Activated CD4-positive, CD25-positive, alpha-beta regulatory T cell treated with anti-CD3 and anti-CD28 coated beads, Interleukin-2, amount 50 U/mL, for 24 hours (primary cell): ENCODE results near the gene OPRM1.
A peak's percentile ranks its signal among the peaks of the same experiment; 100 is the strongest.

Experiments
- ATAC-seq, 2 donors: fragments of 150-1000 bp; cut with Tn5 transposase; one replicate each; pipeline ENCODE4 v1.10.0; 2021; ENCODE audit warnings: mild to moderate bottlenecking in 1 of 2, moderate library complexity in 1 of 2

The OPRM1 gene

GRCh38 chr6:154086510-154086909, 47.5 kb downstream of the OPRM1 start:
- no peak for ATAC-seq

- no peak for ATAC-seq
These were observed 53.4 kb downstream of the OPRM1 start for GRCh38 chr6:154092326-154092962.

GRCh38 chr6:154093231-154094044, 54.4 kb downstream of the OPRM1 start:
- ATAC-seq = no peak

DNA sequence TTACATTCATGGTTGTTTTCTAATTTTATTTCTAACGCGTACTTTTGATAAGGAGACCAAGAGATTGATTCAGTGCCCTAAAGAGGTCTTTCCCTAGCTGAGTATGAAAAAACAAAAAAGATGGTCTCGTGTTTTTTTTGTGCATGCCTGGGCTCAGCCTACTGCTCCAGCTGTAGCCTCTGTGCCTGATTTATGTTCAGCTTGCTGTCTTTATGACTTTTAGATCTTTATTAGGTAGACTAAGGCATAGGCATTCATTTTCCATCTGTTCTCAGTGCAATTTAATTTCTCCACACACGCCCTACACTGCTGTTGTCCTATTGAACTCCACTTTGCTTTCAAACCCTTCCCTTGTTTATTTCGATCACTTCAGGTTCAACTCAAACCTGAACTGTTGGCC, 56.5 kb downstream of the OPRM1 start:
- no peak for ATAC-seq

GRCh38 chr6:154096316-154096715, 57.3 kb downstream of the OPRM1 start:
- ATAC-seq = no peak

- no peak for ATAC-seq
These were observed 57.8 kb downstream of the OPRM1 start for GRCh38 chr6:154096834-154097233.

DNA sequence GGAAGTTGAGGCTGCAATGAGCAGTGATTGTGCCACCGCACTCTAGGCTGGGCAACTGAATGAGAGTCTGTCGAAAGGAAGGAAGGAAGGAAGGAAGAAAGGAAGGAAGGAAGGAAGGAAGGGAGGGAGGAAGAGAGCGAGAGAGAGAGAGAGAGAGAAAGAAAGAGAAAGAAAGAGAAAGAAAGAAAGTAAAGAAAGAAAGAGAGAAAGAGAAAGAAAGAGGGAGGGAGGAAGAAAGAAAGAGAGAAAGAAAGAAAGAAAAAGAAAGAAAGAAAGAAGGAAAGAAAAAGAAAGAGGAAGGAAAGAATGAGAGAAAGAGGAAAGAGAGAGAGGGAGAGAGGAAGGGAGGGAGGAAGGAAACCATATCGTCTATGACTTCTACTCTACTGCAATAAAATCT, 60.2 kb downstream of the OPRM1 start:
- no peak for ATAC-seq

DNA sequence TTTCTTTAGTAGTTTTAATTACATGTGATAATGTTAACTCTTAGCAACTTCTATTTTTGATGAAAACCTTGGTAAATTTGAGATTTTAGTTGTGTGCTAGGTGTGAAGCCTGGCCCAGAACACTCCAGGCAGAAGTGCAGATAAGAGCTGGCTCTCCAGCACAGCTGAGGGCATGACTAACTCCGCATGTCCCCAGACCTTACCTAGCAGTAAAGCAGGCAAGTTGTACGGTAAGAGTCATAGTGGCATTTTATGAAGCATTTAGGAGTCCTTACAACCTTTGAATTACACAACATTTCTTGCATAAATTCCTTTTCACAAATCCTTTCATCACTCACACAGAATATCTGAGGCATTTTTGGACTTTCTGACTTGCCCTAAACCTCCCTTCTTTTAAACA, 67.2 kb downstream of the OPRM1 start:
- no peak for ATAC-seq

DNA sequence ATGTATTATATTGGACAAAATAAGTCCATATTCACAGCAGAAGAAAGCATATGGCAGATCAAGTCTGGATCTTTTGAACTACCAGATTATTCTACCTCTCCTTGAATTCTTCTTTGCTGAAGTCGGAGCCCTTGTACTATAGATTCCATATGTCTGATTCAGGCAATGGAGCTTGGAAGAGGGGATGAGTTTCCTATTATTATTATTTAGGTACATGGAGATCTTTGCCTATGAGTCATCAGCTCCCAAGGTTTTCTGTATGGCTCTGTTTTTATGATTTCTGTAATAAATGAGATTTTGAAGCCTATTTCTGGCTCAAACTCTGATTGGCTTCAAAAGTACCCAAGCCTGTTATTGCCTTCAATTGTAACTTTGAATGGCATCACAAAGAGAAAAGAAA, 72.0 kb downstream of the OPRM1 start:
- no peak for ATAC-seq

GRCh38 chr6:154112181-154112809, 73.3 kb downstream of the OPRM1 start:
- ATAC-seq = peak in 1 of 2 donors; percentile 36

GRCh38 chr6:154113392-154113791, 74.4 kb downstream of the OPRM1 start:
- no peak for ATAC-seq

DNA sequence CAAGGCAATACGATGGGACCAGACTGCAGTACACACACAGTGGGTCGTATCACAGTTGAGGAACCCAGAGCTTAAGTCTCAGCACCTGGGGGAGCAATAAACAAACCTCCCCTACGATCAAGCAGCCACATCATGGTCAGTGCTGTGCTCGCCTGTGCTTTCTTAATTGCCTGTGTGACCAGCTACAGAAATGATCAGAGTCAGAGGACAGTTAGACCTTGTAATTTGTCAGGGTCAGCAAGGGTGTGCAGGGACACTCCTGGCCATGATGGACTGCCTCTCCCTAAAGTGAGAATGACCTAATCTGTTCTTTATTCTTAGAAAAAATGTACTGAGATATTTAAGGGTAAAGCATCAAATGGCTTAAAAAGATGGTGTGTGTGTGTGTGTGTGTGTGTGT, 78.4 kb downstream of the OPRM1 start:
- no peak for ATAC-seq

- no peak for ATAC-seq
These were observed 83.3 kb downstream of the OPRM1 start for GRCh38 chr6:154122195-154122925.

DNA sequence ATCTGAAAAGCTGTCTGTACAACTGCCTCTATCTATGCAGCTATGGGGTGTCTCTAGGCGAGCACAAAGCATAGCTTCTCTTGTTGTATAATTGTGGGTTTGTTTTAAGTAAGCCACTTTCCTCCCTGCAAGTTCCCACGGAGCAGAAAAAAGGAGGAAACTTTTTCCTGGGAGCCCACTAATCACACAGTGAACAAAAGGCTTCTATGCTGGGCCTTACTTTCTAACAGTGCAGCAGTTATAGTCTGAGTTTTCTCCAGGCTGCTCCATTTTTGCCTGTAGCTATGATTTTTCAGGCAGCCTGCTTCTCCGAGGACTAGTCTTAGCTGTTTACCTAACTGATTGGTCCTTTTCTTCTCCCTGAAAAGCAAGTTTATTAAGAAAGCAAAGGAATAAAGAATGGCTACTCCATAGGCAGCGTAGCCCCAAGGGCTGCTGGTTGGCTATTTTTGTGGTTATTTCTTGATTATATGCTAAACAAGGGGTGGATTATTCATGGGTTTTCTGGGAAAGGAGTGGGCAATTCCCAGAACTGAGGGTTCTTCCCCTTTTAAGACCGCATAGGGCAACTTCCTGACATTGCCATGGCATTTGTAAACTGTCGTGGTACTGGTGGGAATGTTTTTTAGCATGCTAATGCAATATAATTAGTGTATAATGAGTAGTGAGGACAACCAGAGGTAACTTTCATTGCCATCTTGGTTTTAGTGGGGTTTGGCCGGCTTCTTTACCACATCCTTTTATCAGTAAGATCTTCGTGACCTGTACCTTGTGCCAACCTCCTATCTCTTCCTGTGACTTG, 84.3 kb downstream of the OPRM1 start:
- ATAC-seq = no peak

GRCh38 chr6:154125421-154125820, 86.4 kb downstream of the OPRM1 start:
- ATAC-seq = no peak

DNA sequence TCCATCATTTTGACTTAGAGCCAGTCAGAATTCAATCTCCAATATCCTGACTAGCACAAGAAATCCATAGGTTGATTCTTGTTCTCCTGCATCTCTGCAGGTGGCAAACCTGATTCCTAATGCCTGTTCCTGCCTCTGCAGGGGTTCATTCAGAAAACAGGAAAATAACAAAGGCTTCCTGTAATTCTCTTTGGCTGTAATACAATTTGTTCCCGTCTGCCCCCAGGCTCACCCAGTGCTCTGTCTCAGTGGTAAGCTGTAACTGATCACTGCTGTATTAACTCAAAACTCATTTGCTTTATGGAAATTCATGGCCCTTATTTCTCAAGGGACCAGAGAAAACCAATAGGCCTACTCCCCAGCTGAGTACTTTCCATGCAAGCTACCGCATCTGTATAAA, 88.6 kb downstream of the OPRM1 start:
- no peak for ATAC-seq

GRCh38 chr6:154134471-154135147, 95.6 kb downstream of the OPRM1 start:
- ATAC-seq = no peak

- no peak for ATAC-seq
These were observed 99.8 kb downstream of the OPRM1 start for GRCh38 chr6:154138793-154139192.

DNA sequence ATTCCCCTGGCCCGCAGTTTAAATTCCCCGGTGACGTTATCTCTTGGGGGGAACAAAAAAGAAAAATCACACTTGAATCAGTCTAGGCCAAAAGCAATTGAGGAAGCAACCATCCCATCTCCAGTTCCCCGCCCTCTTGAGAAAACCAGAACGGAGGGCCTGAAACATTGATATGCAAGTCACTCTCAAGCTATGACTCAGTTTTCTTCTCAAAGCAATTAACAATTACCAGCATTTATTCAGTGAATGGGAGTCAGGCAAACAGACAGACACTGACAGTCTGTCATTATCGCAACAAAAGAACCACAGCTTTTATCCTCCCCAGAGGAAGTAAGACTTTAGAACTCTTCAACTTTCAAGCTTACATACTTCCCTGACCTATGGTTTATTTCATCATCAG, 100.9 kb downstream of the OPRM1 start:
- peak in 1 of 2 donors; percentile 38 for ATAC-seq

DNA sequence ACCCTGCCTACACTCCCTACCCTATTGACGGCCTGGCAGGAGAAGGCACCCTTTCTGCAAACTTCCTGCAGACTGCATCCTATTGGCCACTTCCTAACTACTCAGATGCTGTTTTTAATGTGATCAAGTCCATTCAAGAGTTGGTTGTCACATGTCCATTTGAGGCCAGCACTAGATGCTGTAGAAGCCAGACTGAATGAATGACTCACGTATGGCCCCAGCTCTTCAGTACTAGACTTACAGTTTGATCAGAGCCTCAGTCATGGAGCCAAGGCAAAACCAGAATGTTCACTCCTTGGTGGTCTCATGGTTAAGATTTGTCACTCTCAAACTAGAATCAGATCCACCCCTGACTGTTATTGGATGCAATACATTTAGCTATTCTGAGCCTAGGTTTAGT, 101.7 kb downstream of the OPRM1 start:
- no peak for ATAC-seq

GRCh38 chr6:154143753-154144152, 104.7 kb downstream of the OPRM1 start:
- ATAC-seq = no peak
